Memory B cell (primary cell): ENCODE results near the gene PDZD7.

Experiments
- ATAC-seq: fragments of 150-1000 bp; cut with Tn5 transposase; 2 replicates; pipeline ENCODE4 v1.10.0; 2021; ENCODE audit warnings: low read depth, mild to moderate bottlenecking, moderate library complexity
- DNase-seq, 2 donors: peaks; one replicate each; pipeline ENCODE4 v3.0.0; 2022; ENCODE audit warnings: low spot score in 2 of 2
- H3K27ac Mint-ChIP-seq: one replicate; pipeline ENCODE4 v1.8.0; 2022; ENCODE audit warnings: mild to moderate bottlenecking, moderate library complexity, mixed read lengths
- H3K27me3 Mint-ChIP-seq: one replicate; pipeline ENCODE4 v1.8.0; 2022; ENCODE audit warnings: mixed read lengths
- H3K36me3 Mint-ChIP-seq: one replicate; pipeline ENCODE4 v1.8.0; 2022; ENCODE audit warnings: mild to moderate bottlenecking, mixed read lengths
- H3K4me1 Mint-ChIP-seq: one replicate; pipeline ENCODE4 v1.8.0; 2022; ENCODE audit warnings: mixed read lengths
- H3K4me3 Mint-ChIP-seq: one replicate; pipeline ENCODE4 v1.8.0; 2022; ENCODE audit warnings: mild to moderate bottlenecking, moderate library complexity, mixed read lengths
- H3K9me3 Mint-ChIP-seq: one replicate; pipeline ENCODE4 v1.8.0; 2022; ENCODE audit warnings: mixed read lengths

PDZD7 gene

GRCh38 chr10:101065481-101066145 lies 34.7 kb upstream of the PDZD7 start:
- Mint-ChIP-seq H3K4me3 (peak overlapping the region; percentile 93), H3K36me3 (no peaks in the 10 kb centered on the region), H3K27ac (no peak overlapping the region), H3K4me1 (peaks cover 22% of the 10 kb centered on the region), H3K27me3 (peaks cover 9% of the 10 kb centered on the region), H3K9me3 (no peaks in the 10 kb centered on the region)
- DNase-seq: no peak
- no peak for ATAC-seq

DNA sequence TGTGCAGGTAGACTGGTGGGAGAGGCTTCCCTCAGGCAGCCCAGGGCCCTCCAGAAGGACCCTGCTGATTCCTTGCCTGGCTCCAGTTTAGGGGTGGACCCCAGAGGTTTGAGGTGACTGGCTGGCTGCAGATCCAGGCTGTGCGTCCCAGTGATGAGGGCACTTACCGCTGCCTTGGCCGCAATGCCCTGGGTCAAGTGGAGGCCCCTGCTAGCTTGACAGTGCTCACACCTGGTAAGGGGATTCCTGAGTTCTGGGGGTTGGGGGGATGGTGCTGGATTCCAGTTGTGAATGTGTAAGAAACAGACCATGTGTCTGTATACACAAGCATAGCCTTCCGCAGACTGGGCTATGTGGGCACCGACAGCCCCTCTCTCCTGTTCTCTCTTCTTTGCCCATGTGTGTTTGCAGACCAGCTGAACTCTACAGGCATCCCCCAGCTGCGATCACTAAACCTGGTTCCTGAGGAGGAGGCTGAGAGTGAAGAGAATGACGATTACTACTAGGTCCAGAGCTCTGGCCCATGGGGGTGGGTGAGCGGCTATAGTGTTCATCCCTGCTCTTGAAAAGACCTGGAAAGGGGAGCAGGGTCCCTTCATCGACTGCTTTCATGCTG lies 33.6 kb upstream of the PDZD7 start:
- Mint-ChIP-seq H3K4me1 (peaks cover 24% of the 10 kb centered on the region), H3K4me3 (no peak overlapping the region), H3K27ac (no peak overlapping the region), H3K27me3 (peaks cover 9% of the 10 kb centered on the region), H3K36me3 (no peaks in the 10 kb centered on the region), H3K9me3 (no peaks in the 10 kb centered on the region)
- ATAC-seq: no peak
- no peak for DNase-seq

- Mint-ChIP-seq H3K27ac (no peak overlapping the region), H3K4me3 (peak overlapping the region; percentile 33), H3K4me1 (peaks cover 24% of the 10 kb centered on the region), H3K36me3 (no peaks in the 10 kb centered on the region), H3K9me3 (no peaks in the 10 kb centered on the region), H3K27me3 (peaks cover 9% of the 10 kb centered on the region)
- ATAC-seq (no peak), DNase-seq (no peak)
These were observed 32.9 kb upstream of the PDZD7 start for GRCh38 chr10:101063548-101064414.

GRCh38 chr10:101063050-101063525 lies 32.2 kb upstream of the PDZD7 start:
- Mint-ChIP-seq H3K4me1 (peaks cover 24% of the 10 kb centered on the region), H3K27ac (no peak overlapping the region), H3K27me3 (peaks cover 9% of the 10 kb centered on the region), H3K9me3 (no peaks in the 10 kb centered on the region), H3K4me3 (peak overlapping the region; percentile 5), H3K36me3 (no peaks in the 10 kb centered on the region)
- DNase-seq (no peak), ATAC-seq (no peak)

GRCh38 chr10:101062232-101063049 lies 31.5 kb upstream of the PDZD7 start:
- peak overlapping the region; percentile 64 for H3K4me3 Mint-ChIP-seq
- ATAC-seq (peak; percentile 38), DNase-seq (peak; percentile 55 to 64)
- H3K27me3 Mint-ChIP-seq: peaks cover 9% of the 10 kb centered on the region
- H3K4me1 Mint-ChIP-seq: peaks cover 21% of the 10 kb centered on the region
- H3K9me3 Mint-ChIP-seq: no peaks in the 10 kb centered on the region
- H3K36me3 Mint-ChIP-seq: no peaks in the 10 kb centered on the region
- no peak overlapping the region for H3K27ac Mint-ChIP-seq

- Mint-ChIP-seq H3K27me3 (peaks cover 9% of the 10 kb centered on the region), H3K9me3 (no peaks in the 10 kb centered on the region), H3K36me3 (no peaks in the 10 kb centered on the region), H3K4me3 (peak within 1 kb of the TSS; percentile 93), H3K27ac (peak within 1 kb of the TSS; percentile 86), H3K4me1 (peaks cover 21% of the 10 kb centered on the region)
- DNase-seq: no peak
- ATAC-seq: no peak
These were observed 30.8 kb upstream of the PDZD7 start, which contains the start of gene KAZALD1 for GRCh38 chr10:101061624-101062231. KAZALD1 (plus strand) TSS chr10:101061989; CDS start chr10:101062593, 604 bp downstream.

GRCh38 chr10:101060951-101061623 lies 30.2 kb upstream of the PDZD7 start:
- Mint-ChIP-seq H3K4me3 (peak overlapping the region; percentile 93), H3K27me3 (peaks cover 9% of the 10 kb centered on the region), H3K9me3 (no peaks in the 10 kb centered on the region), H3K27ac (peak overlapping the region; percentile 86), H3K36me3 (no peaks in the 10 kb centered on the region), H3K4me1 (peaks cover 19% of the 10 kb centered on the region)
- DNase-seq: no peak
- peak; percentile 73 for ATAC-seq

GRCh38 chr10:101060036-101060950 lies 29.4 kb upstream of the PDZD7 start:
- no peaks in the 10 kb centered on the region for H3K9me3 Mint-ChIP-seq
- ATAC-seq: peak; percentile 72

GRCh38 chr10:101056365-101057151 lies 25.6 kb upstream of the PDZD7 start:
- Mint-ChIP-seq H3K4me1 (peaks cover 5% of the 10 kb centered on the region), H3K27ac (no peak overlapping the region), H3K36me3 (no peaks in the 10 kb centered on the region), H3K9me3 (no peaks in the 10 kb centered on the region), H3K4me3 (no peak overlapping the region), H3K27me3 (no peaks in the 10 kb centered on the region)
- ATAC-seq: no peak
- DNase-seq: no peak

More at GRCh38 chr10:101060036-101060950, 29.4 kb upstream of the PDZD7 start:
- peaks cover 9% of the 10 kb centered on the region for H3K27me3 Mint-ChIP-seq
- peak overlapping the region; percentile 86 for H3K27ac Mint-ChIP-seq
- peak overlapping the region; percentile 93 for H3K4me3 Mint-ChIP-seq
- H3K36me3 Mint-ChIP-seq: no peaks in the 10 kb centered on the region
- peaks cover 16% of the 10 kb centered on the region for H3K4me1 Mint-ChIP-seq
- DNase-seq: peak; percentile 95 to 96

- no peak for ATAC-seq
These were observed 24.5 kb upstream of the PDZD7 start for GRCh38 chr10:101055411-101055810.

DNA sequence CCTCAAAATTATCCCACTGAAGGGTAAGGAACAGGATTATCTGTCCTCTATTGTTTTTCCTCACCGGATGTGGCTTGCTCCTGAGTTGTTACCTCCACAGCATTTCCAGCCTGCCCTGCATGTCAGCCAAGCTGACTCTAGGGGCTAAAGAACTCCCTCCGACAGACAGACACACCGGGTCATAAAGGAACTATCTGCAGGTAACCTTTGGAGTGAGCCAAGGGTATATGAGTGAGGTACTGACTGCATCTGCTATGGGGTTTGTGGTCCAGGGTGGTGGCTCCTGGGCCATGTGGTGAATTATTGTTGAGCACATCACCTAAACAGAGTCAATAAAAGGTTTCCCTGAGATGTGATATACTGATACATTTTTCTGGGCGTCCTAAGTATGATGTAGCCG lies 23.9 kb upstream of the PDZD7 start:
- Mint-ChIP-seq H3K9me3 (no peaks in the 10 kb centered on the region), H3K27ac (no peak overlapping the region), H3K27me3 (peaks cover 8% of the 10 kb centered on the region), H3K4me3 (no peak overlapping the region), H3K36me3 (no peaks in the 10 kb centered on the region), H3K4me1 (peaks cover 6% of the 10 kb centered on the region)
- ATAC-seq (no peak), DNase-seq (no peak)

More at GRCh38 chr10:101055411-101055810, 24.5 kb upstream of the PDZD7 start:
- Mint-ChIP-seq H3K9me3 (no peaks in the 10 kb centered on the region), H3K27ac (no peak overlapping the region), H3K4me1 (peaks cover 8% of the 10 kb centered on the region), H3K27me3 (peaks cover 6% of the 10 kb centered on the region), H3K4me3 (no peak overlapping the region), H3K36me3 (no peaks in the 10 kb centered on the region)
- no peak for DNase-seq
